HG03025 (cell line): ENCODE measurements around the gene CACHD1.

Source experiments
- ATAC-seq: cut with Tn5 transposase; IDR thresholded peaks from one replicate; pipeline ENCODE4 v1.9.1; 2021; ENCODE audit warnings: mild to moderate bottlenecking, moderate library complexity; ENCODE audit not compliant: unreplicated experiment, low FRiP score

The CACHD1 gene

GRCh38 chr1:64469977-64470664, at the start of gene CACHD1:
Gene CACHD1 (plus strand): TSS chr1:64470129. CDS start chr1:64470745, 616 bp downstream.
- peak; percentile 86 for ATAC-seq

GRCh38 chr1:64421377-64421776, 48.6 kb upstream of the CACHD1 start:
- no peak for ATAC-seq

- ATAC-seq = no peak
Observed at GRCh38 chr1:64423526-64423925, 46.4 kb upstream of the CACHD1 start.

- ATAC-seq = no peak
Observed at GRCh38 chr1:64424412-64424811, 45.5 kb upstream of the CACHD1 start.

GRCh38 chr1:64425521-64425920, 44.4 kb upstream of the CACHD1 start:
- no peak for ATAC-seq

GRCh38 chr1:64426681-64427080, 43.2 kb upstream of the CACHD1 start:
- ATAC-seq = no peak

GRCh38 chr1:64427879-64428278, 42.0 kb upstream of the CACHD1 start:
- no peak for ATAC-seq

- ATAC-seq = no peak
Observed at GRCh38 chr1:64433308-64433707, 36.6 kb upstream of the CACHD1 start.

GRCh38 chr1:64433747-64434146, 36.2 kb upstream of the CACHD1 start:
- no peak for ATAC-seq

GRCh38 chr1:64435000-64435399, 34.9 kb upstream of the CACHD1 start:
- no peak for ATAC-seq

GRCh38 chr1:64437453-64437852, 32.5 kb upstream of the CACHD1 start:
- ATAC-seq = no peak

- ATAC-seq = no peak
Observed at GRCh38 chr1:64440183-64440826, 29.6 kb upstream of the CACHD1 start.

- ATAC-seq = no peak
Observed at GRCh38 chr1:64451440-64451839, 18.5 kb upstream of the CACHD1 start.

- no peak for ATAC-seq
Observed at GRCh38 chr1:64453688-64454087, 16.2 kb upstream of the CACHD1 start.

GRCh38 chr1:64458915-64459314, 11.0 kb upstream of the CACHD1 start:
- no peak for ATAC-seq

- ATAC-seq = no peak
Observed at GRCh38 chr1:64459743-64460142, 10.2 kb upstream of the CACHD1 start.

- no peak for ATAC-seq
Observed at GRCh38 chr1:64466033-64466432, 3.9 kb upstream of the CACHD1 start.

GRCh38 chr1:64469116-64469976, 583 bp upstream of the CACHD1 start:
- ATAC-seq = no peak

- ATAC-seq = no peak
Observed at GRCh38 chr1:64470665-64471217, 812 bp downstream of the CACHD1 start.

GRCh38 chr1:64471218-64472039, 1.5 kb downstream of the CACHD1 start:
- no peak for ATAC-seq
